IMR-90 (cell line): Measurements from ENCODE around the gene DHRS12. TPM values are rescaled to one million over a fixed set of nuclear protein-coding genes. Genes with fewer than 3 reads are reported as not detected.

Experiments
- ATAC-seq: fragments of 200-7000 bp; cut with Tn5 transposase; 2 replicates; pipeline ENCODE4 v1.9.1; 2020; ENCODE audit warnings: low read depth, mild to moderate bottlenecking, moderate library complexity
- BruUV-seq: library from RNA; stranded (reverse); fragments of 400-500 nt; replicated peaks from 2 replicates; lab custom pipeline; 2021; lab: Mats Ljungman, UMichigan
- CTCF ChIA-PET: fragments of 300-600 bp; formaldehyde crosslinking; extraction: SDS; loops from one replicate; lab custom pipeline; 2021; ENCODE audit warnings: antibody characterized with exemption; lab: Yijun Ruan, JAX
- POLR2A ChIA-PET: fragments of 300-600 bp; sonication (Branson Sonifier 250); formaldehyde crosslinking; loops from one replicate; lab custom pipeline; 2022; ENCODE audit warnings: antibody characterized with exemption; ENCODE audit not compliant: unreplicated experiment; lab: Charles Lee
- DNase-seq: peaks from one replicate; pipeline ENCODE4 v3.0.0; 2013
- H2AFZ ChIP-seq: replicated peaks from 2 replicates; pipeline ENCODE3; 2013; ENCODE audit warnings: low read length, mild to moderate bottlenecking; ENCODE audit not compliant: poor library complexity
- H2AK5ac ChIP-seq: 2 replicates; pipeline ENCODE4 v1.6.1; 2013; ENCODE audit warnings: low read depth, low read length, inconsistent platforms
- H2AK9ac ChIP-seq: replicated peaks from 2 replicates; pipeline ENCODE3; 2013; ENCODE audit warnings: mild to moderate bottlenecking, low read depth, low read length, moderate library complexity; ENCODE audit not compliant: poor library complexity
- H2BK120ac ChIP-seq: 2 replicates; pipeline ENCODE4 v1.6.1; 2013; ENCODE audit warnings: low read depth, low read length, inconsistent platforms
- H2BK15ac ChIP-seq: 3 replicates; pipeline ENCODE4 v1.6.1; 2013; ENCODE audit warnings: low read depth, low read length, inconsistent platforms
- H2BK20ac ChIP-seq: 2 replicates; pipeline ENCODE4 v1.6.1; 2013; ENCODE audit warnings: low read depth, mild to moderate bottlenecking, inconsistent platforms, low read length, moderate library complexity
- H2BK5ac ChIP-seq: 2 replicates; pipeline ENCODE4 v1.6.1; 2013; ENCODE audit warnings: mild to moderate bottlenecking, low read depth, low read length, inconsistent platforms; ENCODE audit not compliant: poor library complexity, severe bottlenecking
- H3K14ac ChIP-seq: replicated peaks from 2 replicates; pipeline ENCODE4 v1.6.1; 2013; ENCODE audit warnings: low read depth, low read length, inconsistent platforms
- H3K18ac ChIP-seq: 2 replicates; pipeline ENCODE4 v1.6.1; 2013; ENCODE audit warnings: low read depth, low read length, control low read depth
- H3K23ac ChIP-seq: 2 replicates; pipeline ENCODE4 v1.6.1; 2013; ENCODE audit warnings: low read depth, low read length, inconsistent platforms
- H3K27ac ChIP-seq: 2 replicates; pipeline ENCODE4 v1.5.1; 2013; ENCODE audit warnings: mild to moderate bottlenecking, control low read depth, low read length; ENCODE audit not compliant: insufficient read depth
- H3K27me3 ChIP-seq: 2 replicates; pipeline ENCODE4 v1.6.1; 2013; ENCODE audit warnings: low read length; ENCODE audit not compliant: control insufficient read depth, insufficient read depth
- H3K36me3 ChIP-seq: 2 replicates; pipeline ENCODE4 v1.6.1; 2013; ENCODE audit warnings: low read length, mixed read lengths; ENCODE audit not compliant: control insufficient read depth, insufficient read depth
- H3K4ac ChIP-seq: 2 replicates; pipeline ENCODE4 v1.6.1; 2013; ENCODE audit warnings: low read depth, low read length, inconsistent platforms
- H3K4me1 ChIP-seq: 2 replicates; pipeline ENCODE4 v1.6.1; 2013; ENCODE audit warnings: low read length, mixed read lengths; ENCODE audit not compliant: control insufficient read depth, insufficient read depth
- H3K4me2 ChIP-seq: 2 replicates; pipeline ENCODE4 v1.6.1; 2013; ENCODE audit warnings: low read depth, mild to moderate bottlenecking, control low read depth, low read length, moderate library complexity
- H3K4me3 ChIP-seq: 2 replicates; pipeline ENCODE4 v1.5.1; 2013; ENCODE audit warnings: low read depth, mild to moderate bottlenecking, control low read depth, low read length, moderate library complexity; ENCODE audit not compliant: insufficient read depth
- H3K56ac ChIP-seq: 2 replicates; pipeline ENCODE4 v1.6.1; 2013; ENCODE audit warnings: low read length, inconsistent platforms; ENCODE audit not compliant: insufficient read depth; ENCODE audit errors: extremely low read depth
- H3K79me1 ChIP-seq, 2 experiments: 2 replicates each; pipeline ENCODE4 v1.6.1; 2013; ENCODE audit warnings: low read length in 2 of 2, inconsistent platforms in 1 of 2, low read depth in 1 of 2
- H3K9ac ChIP-seq: 2 replicates; pipeline ENCODE4 v1.6.1; 2013; ENCODE audit warnings: low read depth, low read length, control low read depth
- H3K9me1 ChIP-seq: 2 replicates; pipeline ENCODE4 v1.6.1; 2013; ENCODE audit warnings: low read length, inconsistent platforms; ENCODE audit not compliant: insufficient read depth
- H3K9me3 ChIP-seq: 2 replicates; pipeline ENCODE4 v1.6.1; 2013; ENCODE audit warnings: low read length; ENCODE audit not compliant: control insufficient read depth, insufficient read depth
- H4K20me1 ChIP-seq: 2 replicates; pipeline ENCODE4 v1.6.1; 2013; ENCODE audit warnings: low read length, inconsistent platforms; ENCODE audit not compliant: insufficient read depth
- H4K5ac ChIP-seq: 2 replicates; pipeline ENCODE4 v1.6.1; 2013; ENCODE audit warnings: mild to moderate bottlenecking, low read depth, low read length, control low read depth
- H4K8ac ChIP-seq, 2 experiments: 2 replicates each; pipeline ENCODE4 v1.6.1; 2013; ENCODE audit warnings: low read depth in 2 of 2, low read length in 2 of 2, control low read depth in 1 of 2, inconsistent platforms in 1 of 2
- H4K91ac ChIP-seq: 2 replicates; pipeline ENCODE4 v1.6.1; 2013; ENCODE audit warnings: low read depth, low read length, inconsistent platforms; ENCODE audit not compliant: insufficient read depth
- CEBPB ChIP-seq: IDR thresholded peaks from 2 replicates; pipeline ENCODE4 v1.6.1; 2012; ENCODE audit warnings: low read depth, low read length, improper control_type of control experiment
- CHD1 ChIP-seq: IDR thresholded peaks from 2 replicates; pipeline ENCODE4 v1.6.1; 2012; ENCODE audit warnings: low read depth, low read length, improper control_type of control experiment
- FOS ChIP-seq: fragments of 150-350 bp; IDR thresholded peaks from 2 replicates; pipeline ENCODE4 v1.6.1; 2016; ENCODE audit warnings: low read depth, low read length
- MXI1 ChIP-seq: IDR thresholded peaks from 2 replicates; pipeline ENCODE4 v1.6.1; 2012; ENCODE audit warnings: low read depth, mild to moderate bottlenecking, low read length, moderate library complexity, borderline replicate concordance
- NFE2L2 ChIP-seq: fragments of 150-350 bp; IDR thresholded peaks from 2 replicates; pipeline ENCODE4 v1.6.1; 2016; ENCODE audit warnings: low read depth, mild to moderate bottlenecking, low read length
- RAD21 ChIP-seq: IDR thresholded peaks from 2 replicates; pipeline ENCODE4 v1.6.1; 2012; ENCODE audit warnings: low read length, improper control_type of control experiment
- RCOR1 ChIP-seq: IDR thresholded peaks from 2 replicates; pipeline ENCODE4 v1.6.1; 2012; ENCODE audit warnings: mild to moderate bottlenecking, low read length, improper control_type of control experiment; ENCODE audit not compliant: insufficient replicate concordance
- RFX5 ChIP-seq: IDR thresholded peaks from 2 replicates; pipeline ENCODE4 v1.8.0; 2012; ENCODE audit warnings: low read depth, mild to moderate bottlenecking, low read length, moderate library complexity
- SMC3 ChIP-seq: fragments of 150-350 bp; IDR thresholded peaks from 2 replicates; pipeline ENCODE4 v1.6.1; 2016; ENCODE audit warnings: low read depth, mild to moderate bottlenecking, antibody characterized with exemption, low read length, moderate library complexity
- WGBS, 2 experiments: methylation state at CpG; one replicate each; pipeline versions ENCODE4 v1.1.5 to v1.1.7; 2013; ENCODE audit warnings: missing lambda C conversion rate in 2 of 2; ENCODE audit not compliant: insufficient read length in 1 of 2; ENCODE audit errors: extremely low coverage in 2 of 2; 5-methylcytosine and 5-hydroxymethylcytosine counted together
- dilution Hi-C: fragments of 300-500 bp; cut with HindIII; formaldehyde crosslinking; loops from one replicate; pipeline ENCODE4 v1.14.3; 2018; ENCODE audit warnings: low sequenced_read_pairs; ENCODE audit not compliant: unreplicated experiment
- in situ Hi-C: fragments of 300-500 bp; cut with MboI; formaldehyde crosslinking; loops from 3 replicates; pipeline ENCODE4 v1.14.3; 2019; ENCODE audit warnings: low sequenced_read_pairs, inconsistent platforms, mixed read lengths
- intact Hi-C: fragments of 100-400 bp; cut with micrococcal nuclease; formaldehyde crosslinking; loops from 2 replicates; pipeline ENCODE4 v1.10.0; 2022
- polyA plus RNA-seq, 3 experiments: library from polyadenylated mRNA; depleted of rRNA; stranded (reverse); fragments of >200 nt; gene quantifications; 2 replicates each; pipeline ENCODE4 v1.2.3, GENCODE V29; 2012; ENCODE audit warnings: low replicate concordance in 1 of 3
- total RNA-seq: library from RNA; depleted of rRNA; stranded (reverse); fragments of >200 nt; gene quantifications from 2 replicates; pipeline ENCODE4 v1.2.3, GENCODE V29; 2012
- TF ChIP-seq, protein P1 (sequence below): fragments of 150-350 bp; IDR thresholded peaks from 2 replicates; pipeline ENCODE4 v1.6.1; 2017; ENCODE audit warnings: mild to moderate bottlenecking, antibody characterized with exemption, low read length, low read depth
- TF ChIP-seq, protein P2 (sequence below): fragments of 150-350 bp; IDR thresholded peaks from 2 replicates; pipeline ENCODE4 v1.6.1; 2016; ENCODE audit warnings: low read depth, mild to moderate bottlenecking, low read length, moderate library complexity, borderline replicate concordance

The DHRS12 gene
- total and polyA plus RNA-seq, 2 of the 4 experiments (the other 2 are of a cell fraction): 1.3 to 1.6 TPM

DNA sequence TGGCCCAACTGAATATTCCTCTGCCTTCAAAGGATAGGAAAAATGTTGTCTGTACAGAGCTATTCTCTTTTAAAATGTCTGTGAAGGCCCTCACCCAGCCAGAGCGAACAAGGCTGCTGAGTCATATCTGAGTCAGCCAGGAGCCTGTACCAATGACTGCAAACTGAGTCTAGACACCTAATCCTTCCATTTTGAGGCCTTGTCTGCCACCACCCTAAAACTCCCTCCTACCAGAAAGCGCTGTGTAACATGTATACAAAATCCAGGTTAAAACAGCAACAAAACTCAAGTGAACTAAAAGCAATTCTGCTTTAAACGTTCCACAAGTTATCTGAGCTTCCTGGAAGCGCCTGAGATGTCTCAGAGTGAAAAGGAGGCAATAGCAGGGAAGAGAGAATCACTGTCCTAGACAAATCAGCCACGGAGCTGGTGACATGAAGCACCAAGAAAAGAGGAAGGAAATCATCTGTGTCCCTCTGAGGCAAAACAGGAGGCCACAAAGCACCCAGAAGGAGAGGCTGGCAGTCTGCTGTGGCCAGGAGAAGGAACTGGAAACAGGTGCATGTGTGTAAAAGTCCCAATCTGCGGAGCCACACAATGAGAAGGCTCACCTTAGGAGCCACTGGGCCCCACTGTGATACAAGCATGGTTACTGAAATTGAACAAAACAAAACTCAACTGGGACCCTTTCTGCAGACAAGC lies 10.2 kb downstream of the DHRS12 start (continued):
- TF ChIP-seq RAD21: peak; percentile 14; the same call in 1 of the 2 replicates
- TF ChIP-seq SMC3: no peak

DNA sequence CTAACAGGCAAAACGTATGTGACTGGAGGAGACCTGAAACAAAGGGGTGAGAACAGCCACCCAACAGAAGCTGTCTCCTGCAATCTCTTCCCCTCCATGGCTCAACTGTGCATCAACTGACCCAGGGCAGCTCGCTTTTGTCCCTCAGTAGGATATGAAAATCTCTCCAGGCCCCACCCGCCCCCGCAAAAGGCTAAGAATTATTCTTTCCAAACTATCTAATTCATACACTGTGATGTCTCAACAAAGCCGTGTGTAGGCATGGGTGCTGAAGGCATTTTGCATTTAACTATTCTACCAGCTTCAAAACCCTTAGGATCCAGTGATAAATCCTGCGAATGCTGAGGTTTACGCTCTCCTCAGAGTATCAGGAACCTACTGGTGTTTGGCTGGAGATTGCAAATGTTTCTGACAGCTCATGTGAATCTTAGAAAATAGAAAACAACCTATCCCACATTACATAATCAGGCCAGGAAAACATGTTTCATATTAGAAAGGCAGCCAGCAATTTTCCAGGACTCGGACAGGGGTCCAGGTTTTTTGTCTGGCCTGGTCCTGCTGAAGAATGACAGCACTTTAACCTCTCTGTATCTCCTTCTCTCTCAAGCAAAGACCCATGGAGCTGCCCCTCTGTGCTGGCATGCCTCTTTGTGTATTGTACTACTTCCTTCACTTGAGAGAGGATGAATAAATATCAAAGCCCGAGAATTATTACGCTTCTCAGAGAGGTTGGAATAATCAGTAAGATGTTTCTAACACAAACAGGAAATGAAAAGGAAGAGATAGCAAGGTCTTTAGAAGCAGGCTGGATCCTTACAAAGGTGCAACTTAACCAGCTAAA lies 17.3 kb downstream of the DHRS12 start:
- Histone ChIP-seq H3K4me2 (peak overlapping the region; percentile 70), H3K4me3 (no peak overlapping the region), H3K27me3 (no peaks in the 10 kb centered on the region), H3K4me1 (peaks cover 14% of the 10 kb centered on the region), H3K9me3 (no peaks in the 10 kb centered on the region), H2AK9ac (no peak overlapping the region), H2AFZ (peak overlapping the region; percentile 80), H2AK5ac (0 out of 2 replicates have a peak overlapping the region, but pooled peaks have one; percentile 25), H3K36me3 (no peaks in the 10 kb centered on the region; the same call in 1 of the 2 replicates), H3K9ac (no peak overlapping the region), H3K14ac (peak overlapping the region; percentile 27), H4K5ac (no peak overlapping the region), H3K27ac (no peak overlapping the region), H3K9me1 (peaks cover 13% of the 10 kb centered on the region), H3K56ac (no peak overlapping the region), H2BK15ac (no peak overlapping the region; the same call in 2 of the 3 replicates), H3K18ac (no peak overlapping the region), H4K91ac (no peak overlapping the region), H2BK5ac (no peak overlapping the region), H3K79me1 (no peaks in the 10 kb centered on the region), H2BK120ac (no peak overlapping the region), H4K20me1 (no peaks in the 10 kb centered on the region), H3K4ac (0 out of 2 replicates have a peak overlapping the region, but pooled peaks have one; percentile 41), H2BK20ac (no peak overlapping the region), H4K8ac (peak overlapping the region in 1 of 2 experiments; percentile 34; a peak in 1 of 4 replicates), H3K23ac (no peak overlapping the region)
- dilution Hi-C loops: no loop called here
- WGBS, 2 experiments: 50% methylated on average over 1 of the region's 10 CpGs; no CpG with 5 or more reads in 1 of the 2 experiments
- no peak for DNase-seq
- BruUV-seq: no TSS peak
- no peak; the same call in none of the 2 replicates for ATAC-seq
- in situ Hi-C loops: no loop called here
- ChIA-PET POLR2A (no interaction called here), CTCF (interaction anchor here (0.8 to 1.0 kb wide), 2 partner anchors 46 to 343 kb away, joined by 3 to 4 read pairs; no protein-coding TSS in a partner anchor)
- intact Hi-C loops: no loop called here
- TF ChIP-seq MXI1: no peak
- no peak for TF ChIP-seq FOS
- TF ChIP-seq CHD1: no peak
- TF ChIP-seq NFE2L2: no peak
- no peak for TF ChIP-seq SMC3
- TF ChIP-seq RFX5: no peak
- no peak for TF ChIP-seq CEBPB
- TF ChIP-seq, protein P1, sequence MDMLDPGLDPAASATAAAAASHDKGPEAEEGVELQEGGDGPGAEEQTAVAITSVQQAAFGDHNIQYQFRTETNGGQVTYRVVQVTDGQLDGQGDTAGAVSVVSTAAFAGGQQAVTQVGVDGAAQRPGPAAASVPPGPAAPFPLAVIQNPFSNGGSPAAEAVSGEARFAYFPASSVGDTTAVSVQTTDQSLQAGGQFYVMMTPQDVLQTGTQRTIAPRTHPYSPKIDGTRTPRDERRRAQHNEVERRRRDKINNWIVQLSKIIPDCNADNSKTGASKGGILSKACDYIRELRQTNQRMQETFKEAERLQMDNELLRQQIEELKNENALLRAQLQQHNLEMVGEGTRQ: no peak
- TF ChIP-seq, protein P2, sequence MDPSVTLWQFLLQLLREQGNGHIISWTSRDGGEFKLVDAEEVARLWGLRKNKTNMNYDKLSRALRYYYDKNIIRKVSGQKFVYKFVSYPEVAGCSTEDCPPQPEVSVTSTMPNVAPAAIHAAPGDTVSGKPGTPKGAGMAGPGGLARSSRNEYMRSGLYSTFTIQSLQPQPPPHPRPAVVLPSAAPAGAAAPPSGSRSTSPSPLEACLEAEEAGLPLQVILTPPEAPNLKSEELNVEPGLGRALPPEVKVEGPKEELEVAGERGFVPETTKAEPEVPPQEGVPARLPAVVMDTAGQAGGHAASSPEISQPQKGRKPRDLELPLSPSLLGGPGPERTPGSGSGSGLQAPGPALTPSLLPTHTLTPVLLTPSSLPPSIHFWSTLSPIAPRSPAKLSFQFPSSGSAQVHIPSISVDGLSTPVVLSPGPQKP: no peak
- no peak for TF ChIP-seq RCOR1
